ENCODE data around the gene ZNF536. TPM values are rescaled to one million over a fixed set of nuclear protein-coding genes. Genes with fewer than 3 reads are reported as not detected.

Gene ZNF536
- total and polyA plus RNA-seq, 10 of the 15 experiments (the other 5 are each of a cell fraction or from before 2014, with no cell fraction given) = not detected

GRCh38 chr19:30359936-30360335, 12.2 kb upstream of the ZNF536 start (continued):
- no peak for TF ChIP-seq ZBTB40 (IDR thresholded peaks at IDR 0.05; ENCODE audit: borderline replicate concordance)
- no peak for TF ChIP-seq NKRF (conservative IDR thresholded peaks at IDR 0.05)
- no peak for TF ChIP-seq ATF3 (IDR thresholded peaks at IDR 0.05; ENCODE audit: borderline replicate concordance, extremely low read depth, low read depth, low read length)
- no peak for TF ChIP-seq NFXL1 (IDR thresholded peaks at IDR 0.05; ENCODE audit: borderline replicate concordance)
- no peak for TF ChIP-seq TAF1 (IDR thresholded peaks at IDR 0.05; ENCODE audit: borderline replicate concordance, low read depth, low read length)
